Measurements from ENCODE around the gene ZCCHC24. TPM values are rescaled to one million over a fixed set of nuclear protein-coding genes. Genes with fewer than 3 reads are reported as not detected.
A peak's percentile ranks its signal among the peaks of the same experiment; 100 is the strongest.

ZCCHC24 gene
- polyA plus RNA-seq, 1 of the 3 experiments (the other 2 are of a cell fraction): 15.8 TPM

GRCh38 chr10:79482304-79482703, 36.9 kb upstream of the ZCCHC24 start:
- DNase-seq: no peak
- Histone ChIP-seq H3F3A (replicated peaks; ENCODE audit: insufficient read depth) (peaks cover 18% of the 10 kb centered on the region), H3K27me3 (ENCODE audit: insufficient read depth) (no peaks in the 10 kb centered on the region), H3K36me3 (replicated peaks in 1 of 2; ENCODE audit: control insufficient read depth in 1 of 2, insufficient read depth in 2 of 2, low read length in 1 of 2) (no peaks in the 10 kb centered on the region), H3K9me3 (no peaks in the 10 kb centered on the region), H3K79me2 (ENCODE audit: insufficient read depth) (no peaks in the 10 kb centered on the region), H3K4me1 (ENCODE audit: control insufficient read depth in 1 of 2, insufficient read depth in 2 of 2, low read depth in 1 of 2, low read length in 1 of 2) (peaks cover 11 to 24% of the 10 kb centered on the region in 2 experiments), H4K20me1 (ENCODE audit: insufficient read depth) (no peaks in the 10 kb centered on the region), H2AFZ (ENCODE audit: low read depth) (peak overlapping the region; percentile 60; the same call in 1 of the 2 replicates), H3K9ac (no peak overlapping the region), H3K27ac (ENCODE audit: low read depth in 2 of 2, low read length in 1 of 2) (peak overlapping the region; percentile 88 to 90; a peak in 2 of 4 replicates), H3K4me2 (no peak overlapping the region), H3K4me3 (ENCODE audit: low read depth in 2 of 2, low read length in 1 of 2) (no peak overlapping the region), H3K9me2 (no peaks in the 10 kb centered on the region)
- TF ChIP-seq SMC3 (IDR thresholded peaks at IDR 0.05; ENCODE audit: low read depth, low read length) (no peak), MEF2A (IDR thresholded peaks at IDR 0.05; ENCODE audit: borderline replicate concordance, low read depth) (no peak), FOXJ3 (CRISPR knock-in tag; IDR thresholded peaks at IDR 0.05) (no peak), IRF3 (IDR thresholded peaks at IDR 0.05; ENCODE audit: low read depth, low read length) (no peak), SIN3A (IDR thresholded peaks at IDR 0.05; ENCODE audit: borderline replicate concordance, low read depth, low read length) (no peak), JUND (IDR thresholded peaks at IDR 0.05) (no peak), PBX3 (IDR thresholded peaks at IDR 0.05) (no peak), FOXM1 (IDR thresholded peaks at IDR 0.05; ENCODE audit: low read depth) (no peak), CTCF (IDR thresholded peaks at IDR 0.05) (no peak), GABPA (IDR thresholded peaks at IDR 0.05; ENCODE audit: low read depth) (no peak), USF1 (IDR thresholded peaks at IDR 0.05; ENCODE audit: borderline replicate concordance, low read depth) (no peak), RAD21 (IDR thresholded peaks at IDR 0.05; ENCODE audit: low read length) (no peak), TEAD4 (IDR thresholded peaks at IDR 0.05; ENCODE audit: borderline replicate concordance, insufficient read depth) (no peak), FOSL2 (IDR thresholded peaks at IDR 0.05; ENCODE audit: borderline replicate concordance, low read depth) (no peak), POLR2AphosphoS5 (IDR thresholded peaks at IDR 0.05; ENCODE audit: low read depth, low read length) (no peak)
- CTCF ChIA-PET: interaction anchor here (0.7 to 1.5 kb wide), 4 partner anchors 15 to 109 kb away, joined by 3 to 8 read pairs (median 4); no protein-coding TSS in a partner anchor
- WGBS (ENCODE audit: low lambda C conversion rate): 100% methylated on average over 1 of the region's 1 CpG
- POLR2A ChIA-PET: no interaction called here

Data from SK-N-SH (cell line).